Aorta (tissue), 5 donors: ENCODE data around the gene AKAP6. TPM values are rescaled to one million over a fixed set of nuclear protein-coding genes. Genes with fewer than 3 reads are reported as not detected.
A peak's percentile ranks its signal among the peaks of the same experiment; 100 is the strongest.

Source experiments
- ATAC-seq: fragments of 200-7000 bp; cut with Tn5 transposase; one replicate; pipeline ENCODE4 v1.9.1; 2022; ENCODE audit warnings: moderate library complexity; ENCODE audit not compliant: low FRiP score
- DNase-seq, 2 donors: peaks; one replicate each; pipeline ENCODE4 v3.0.0-alpha.2; 2020
- H3K27ac ChIP-seq, 2 donors: one replicate each; pipeline ENCODE4 v1.5.1; 2013; ENCODE audit warnings: low read length in 2 of 2, mild to moderate bottlenecking in 2 of 2, moderate library complexity in 2 of 2, control low read depth in 1 of 2, inconsistent platforms in 1 of 2, low read depth in 1 of 2
- H3K27me3 ChIP-seq, 2 donors: one replicate each; pipeline ENCODE4 v1.6.1; 2013; ENCODE audit warnings: control low read depth in 1 of 2, low read length in 1 of 2, mild to moderate bottlenecking in 1 of 2, moderate library complexity in 1 of 2; ENCODE audit not compliant: insufficient read depth in 2 of 2, control insufficient read depth in 1 of 2
- H3K36me3 ChIP-seq, 2 donors: one replicate each; pipeline ENCODE4 v1.6.1; 2013; ENCODE audit warnings: control low read depth in 1 of 2, low read length in 1 of 2, mild to moderate bottlenecking in 1 of 2; ENCODE audit not compliant: insufficient read depth in 2 of 2, control insufficient read depth in 1 of 2
- H3K4me1 ChIP-seq, 2 donors: one replicate each; pipeline ENCODE4 v1.6.1; 2013; ENCODE audit warnings: low read length in 2 of 2, control low read depth in 1 of 2, mild to moderate bottlenecking in 1 of 2, moderate library complexity in 1 of 2; ENCODE audit not compliant: insufficient read depth in 2 of 2, control insufficient read depth in 1 of 2
- H3K4me3 ChIP-seq, 2 donors: one replicate each; pipeline ENCODE4 v1.5.1; 2013; ENCODE audit warnings: low read length in 2 of 2, control low read depth in 1 of 2, mild to moderate bottlenecking in 1 of 2
- H3K9me3 ChIP-seq: one replicate; pipeline ENCODE4 v1.6.1; 2013; ENCODE audit warnings: mild to moderate bottlenecking, low read length; ENCODE audit not compliant: control insufficient read depth
- WGBS, 2 donors: extraction: QIAGEN DNeasy Blood & Tissue Kit; methylation state at CpG; one replicate each; pipeline ENCODE4 v1.1.7; 2013; 5-methylcytosine and 5-hydroxymethylcytosine counted together
- intact Hi-C, 2 donors: fragments of 100-400 bp; cut with DNase I; formaldehyde crosslinking; loops; one replicate each; pipeline versions ENCODE4 v1.14.2 to v1.15.0; 2022
- polyA plus RNA-seq, 2 donors: library from polyadenylated mRNA; stranded (reverse); fragments of 200-250 nt; gene quantifications; one replicate each; pipeline ENCODE4 v1.2.3, GENCODE V29; 2013
- total RNA-seq, 2 donors: library from RNA; stranded (reverse); fragmentation: NEBNext Ultra II Directional; extraction: Animal tissue kit (Norgen Biotek cat#: 25700); gene quantifications; one replicate each; pipeline ENCODE4 v1.2.1, GENCODE V29; 2021
- donor health status: healthy with polysubstance abuse.
- donor health status: Bipolar disorder and iron deficiency.
- donor health status: DM: no; HTN: no; CAD: no.
- donor health status: DM: no; HTN: no; CAD: no.
- donor health status: DM: yes; HTN: yes; CAD: no.

Gene AKAP6
- total and polyA plus RNA-seq, 4 donors = 7.4 to 211 (median 46.6) TPM

GRCh38 chr14:32817780-32818179, 488.7 kb downstream of the AKAP6 start:
- peaks cover 3 to 4% of the 10 kb centered on the region in 2 donors for H3K36me3 ChIP-seq
- H3K27ac ChIP-seq = no peak overlapping the region
- 71 to 76% methylated on average over 2 of the region's 2 CpGs for WGBS, 2 donors
- peaks cover 2 to 8% of the 10 kb centered on the region in 2 donors for H3K4me1 ChIP-seq
- intact Hi-C loops = no loop called here
- H3K9me3 ChIP-seq = no peaks in the 10 kb centered on the region
- no peaks in the 10 kb centered on the region for H3K27me3 ChIP-seq
- ATAC-seq (no peak), DNase-seq (no peak)
- no peak overlapping the region for H3K4me3 ChIP-seq

GRCh38 chr14:32818581-32818980, 489.5 kb downstream of the AKAP6 start:
- no peak for ATAC-seq
- 89% methylated on average over 4 of the region's 4 CpGs for WGBS, 2 donors
- Histone ChIP-seq H3K4me1 (peaks cover 2 to 5% of the 10 kb centered on the region in 2 donors), H3K27me3 (no peaks in the 10 kb centered on the region), H3K9me3 (no peaks in the 10 kb centered on the region), H3K36me3 (peaks cover 3 to 5% of the 10 kb centered on the region in 2 donors), H3K4me3 (no peak overlapping the region), H3K27ac (no peak overlapping the region)
- intact Hi-C loops = no loop called here
- no peak for DNase-seq

GRCh38 chr14:32820181-32820580, 491.1 kb downstream of the AKAP6 start:
- H3K36me3 ChIP-seq = peaks cover 3 to 7% of the 10 kb centered on the region in 2 donors
- intact Hi-C loops = loop anchor here (10.0 kb wide), 2 partner anchors 95 to 245 kb away; no protein-coding TSS in a partner anchor
- H3K4me3 ChIP-seq = no peak overlapping the region
- ATAC-seq (peak; percentile 36), DNase-seq (no peak)
- 94 to 97% methylated on average over 1 of the region's 1 CpG for WGBS, 2 donors
- H3K27me3 ChIP-seq = no peaks in the 10 kb centered on the region
- H3K9me3 ChIP-seq = no peaks in the 10 kb centered on the region
- peak overlapping the region in 1 of 2 donors; percentile 32 for H3K27ac ChIP-seq
- H3K4me1 ChIP-seq = peaks cover 4 to 7% of the 10 kb centered on the region in 2 donors

- intact Hi-C loops = loop anchor here (10.0 kb wide), 2 partner anchors 96 to 246 kb away; no protein-coding TSS in a partner anchor
- DNase-seq (no peak), ATAC-seq (peak; percentile 44)
- Histone ChIP-seq H3K27ac (no peak overlapping the region), H3K36me3 (peaks cover 3 to 7% of the 10 kb centered on the region in 2 donors), H3K9me3 (no peaks in the 10 kb centered on the region), H3K4me3 (no peak overlapping the region), H3K27me3 (no peaks in the 10 kb centered on the region), H3K4me1 (peaks cover 4 to 8% of the 10 kb centered on the region in 2 donors)
Measured at GRCh38 chr14:32820682-32821081, 491.6 kb downstream of the AKAP6 start.

GRCh38 chr14:32821964-32822653, 493.0 kb downstream of the AKAP6 start:
- Histone ChIP-seq H3K4me3 (no peak overlapping the region), H3K4me1 (peaks cover 4 to 8% of the 10 kb centered on the region in 2 donors), H3K9me3 (no peaks in the 10 kb centered on the region), H3K27me3 (no peaks in the 10 kb centered on the region), H3K27ac (no peak overlapping the region), H3K36me3 (peaks cover 3 to 7% of the 10 kb centered on the region in 2 donors)
- ATAC-seq = no peak
- DNase-seq = no peak
- 88 to 91% methylated on average over 7 of the region's 7 CpGs for WGBS, 2 donors
- intact Hi-C loops = loop anchor here (10.0 kb wide), 2 partner anchors 97 to 247 kb away; no protein-coding TSS in a partner anchor

GRCh38 chr14:32823706-32824105, 494.6 kb downstream of the AKAP6 start:
- 89 to 91% methylated on average over 5 of the region's 5 CpGs for WGBS, 2 donors
- peaks cover 5 to 12% of the 10 kb centered on the region in 2 donors for H3K4me1 ChIP-seq
- H3K9me3 ChIP-seq = no peaks in the 10 kb centered on the region
- no peak for DNase-seq
- no peak overlapping the region for H3K27ac ChIP-seq
- H3K4me3 ChIP-seq = no peak overlapping the region
- intact Hi-C loops = loop anchor here (10.0 kb wide), 2 partner anchors 99 to 249 kb away; no protein-coding TSS in a partner anchor
- no peaks in the 10 kb centered on the region for H3K27me3 ChIP-seq
- H3K36me3 ChIP-seq = peaks cover 3 to 7% of the 10 kb centered on the region in 2 donors
- no peak for ATAC-seq

- H3K27ac ChIP-seq = no peak overlapping the region
- H3K4me1 ChIP-seq = peaks cover 7 to 12% of the 10 kb centered on the region in 2 donors
- ATAC-seq (no peak), DNase-seq (no peak)
- 90 to 94% methylated on average over 3 of the region's 3 CpGs for WGBS, 2 donors
- H3K9me3 ChIP-seq = no peaks in the 10 kb centered on the region
- peaks cover 3 to 7% of the 10 kb centered on the region in 2 donors for H3K36me3 ChIP-seq
- no peak overlapping the region for H3K4me3 ChIP-seq
- no peaks in the 10 kb centered on the region for H3K27me3 ChIP-seq
- intact Hi-C loops = loop anchor here (10.0 kb wide), 2 partner anchors 99 to 249 kb away; no protein-coding TSS in a partner anchor
Measured at GRCh38 chr14:32824195-32824594, 495.1 kb downstream of the AKAP6 start.

GRCh38 chr14:32825058-32825457, 496.0 kb downstream of the AKAP6 start:
- H3K36me3 ChIP-seq = peaks cover 3 to 9% of the 10 kb centered on the region in 2 donors
- H3K27ac ChIP-seq = no peak overlapping the region
- DNase-seq = no peak
- no peaks in the 10 kb centered on the region for H3K27me3 ChIP-seq
- H3K4me3 ChIP-seq = no peak overlapping the region
- intact Hi-C loops = loop anchor here (10.0 kb wide), 2 partner anchors 100 to 250 kb away; no protein-coding TSS in a partner anchor
- peaks cover 9 to 12% of the 10 kb centered on the region in 2 donors for H3K4me1 ChIP-seq
- ATAC-seq = no peak
- 81 to 84% methylated on average over 4 of the region's 4 CpGs for WGBS, 2 donors
- H3K9me3 ChIP-seq = no peaks in the 10 kb centered on the region
